ENCODE data around the gene EGFL7. TPM values are rescaled to one million over a fixed set of nuclear protein-coding genes. Genes with fewer than 3 reads are reported as not detected.

The EGFL7 gene
- total RNA-seq, 1 experiment from 2014 or later, result 87.3 TPM

GRCh38 chr9:136645903-136646754 lies 16.6 kb upstream of the EGFL7 start:
- no peaks in the 10 kb centered on the region for H3K27me3 ChIP-seq (ENCODE audit: control insufficient read depth, insufficient read depth, low read length)
- H3K36me3 ChIP-seq (replicated peaks; ENCODE audit: control insufficient read depth, insufficient read depth, low read length), result no peaks in the 10 kb centered on the region
- no peak for DNase-seq
- H3K4me3 ChIP-seq (ENCODE audit: insufficient read depth, low read depth, low read length), result no peak overlapping the region

- no peak for DNase-seq
- H3K27me3 ChIP-seq (ENCODE audit: control insufficient read depth, insufficient read depth, low read length), result no peaks in the 10 kb centered on the region
- H3K4me3 ChIP-seq (ENCODE audit: insufficient read depth, low read depth, low read length), result no peak overlapping the region
- no peaks in the 10 kb centered on the region for H3K36me3 ChIP-seq (replicated peaks; ENCODE audit: control insufficient read depth, insufficient read depth, low read length)
These were observed 15.6 kb upstream of the EGFL7 start for GRCh38 chr9:136646827-136647711.

- H3K27me3 ChIP-seq (ENCODE audit: control insufficient read depth, insufficient read depth, low read length), result no peaks in the 10 kb centered on the region
- DNase-seq, result no peak
- H3K4me3 ChIP-seq (ENCODE audit: insufficient read depth, low read depth, low read length), result no peak overlapping the region
- no peaks in the 10 kb centered on the region for H3K36me3 ChIP-seq (replicated peaks; ENCODE audit: control insufficient read depth, insufficient read depth, low read length)
These were observed 14.0 kb upstream of the EGFL7 start for GRCh38 chr9:136648751-136649150.

DNA sequence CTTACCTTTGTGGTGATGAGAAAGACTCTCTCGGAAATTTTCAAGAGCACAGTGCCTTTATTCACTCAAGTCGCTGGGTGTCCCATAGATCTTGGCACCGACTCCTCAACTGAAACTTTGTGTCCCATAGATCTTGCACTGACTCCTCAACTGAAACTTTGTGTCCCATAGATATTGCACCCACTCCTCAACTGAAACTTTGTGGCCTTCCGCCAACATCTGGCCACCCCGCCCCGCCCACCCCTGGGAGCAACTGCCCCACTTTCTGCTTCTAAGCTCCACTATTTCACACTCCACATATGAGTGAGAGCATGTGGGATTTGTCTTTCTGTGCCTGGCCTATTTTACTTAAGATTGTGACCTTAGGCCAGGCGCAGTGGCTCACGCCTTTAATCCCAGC lies 12.7 kb upstream of the EGFL7 start:
- no peaks in the 10 kb centered on the region for H3K27me3 ChIP-seq (ENCODE audit: control insufficient read depth, insufficient read depth, low read length)
- no peak overlapping the region for H3K4me3 ChIP-seq (ENCODE audit: insufficient read depth, low read depth, low read length)
- H3K36me3 ChIP-seq (replicated peaks; ENCODE audit: control insufficient read depth, insufficient read depth, low read length), result no peaks in the 10 kb centered on the region
- DNase-seq, result no peak

DNA sequence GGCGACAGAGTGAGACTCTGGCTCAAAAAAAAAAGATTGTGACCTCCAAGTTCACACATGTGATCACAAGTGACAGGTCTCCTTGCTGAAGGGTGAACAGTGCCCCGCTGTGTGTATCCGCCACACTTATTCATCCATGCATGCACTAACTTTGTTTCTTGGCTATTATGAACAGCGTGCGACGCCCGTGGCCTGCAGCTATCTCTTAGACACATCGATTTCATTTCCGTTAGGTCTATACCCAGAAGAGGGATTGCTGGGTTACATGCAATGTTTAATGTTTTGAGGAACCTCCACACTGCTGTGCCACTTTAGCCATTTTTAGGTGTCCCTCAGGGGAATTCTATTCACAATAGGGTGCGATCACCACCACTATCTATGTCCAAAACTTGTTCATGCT lies 12.1 kb upstream of the EGFL7 start:
- Histone ChIP-seq H3K27me3 (ENCODE audit: control insufficient read depth, insufficient read depth, low read length) (no peaks in the 10 kb centered on the region), H3K36me3 (replicated peaks; ENCODE audit: control insufficient read depth, insufficient read depth, low read length) (no peaks in the 10 kb centered on the region), H3K4me3 (ENCODE audit: insufficient read depth, low read depth, low read length) (no peak overlapping the region)
- no peak for DNase-seq

- Histone ChIP-seq H3K4me3 (ENCODE audit: insufficient read depth, low read depth, low read length) (no peak overlapping the region), H3K27me3 (ENCODE audit: control insufficient read depth, insufficient read depth, low read length) (no peaks in the 10 kb centered on the region), H3K36me3 (replicated peaks; ENCODE audit: control insufficient read depth, insufficient read depth, low read length) (no peaks in the 10 kb centered on the region)
- DNase-seq, result no peak
These were observed 10.9 kb upstream of the EGFL7 start for GRCh38 chr9:136651860-136652259.

DNA sequence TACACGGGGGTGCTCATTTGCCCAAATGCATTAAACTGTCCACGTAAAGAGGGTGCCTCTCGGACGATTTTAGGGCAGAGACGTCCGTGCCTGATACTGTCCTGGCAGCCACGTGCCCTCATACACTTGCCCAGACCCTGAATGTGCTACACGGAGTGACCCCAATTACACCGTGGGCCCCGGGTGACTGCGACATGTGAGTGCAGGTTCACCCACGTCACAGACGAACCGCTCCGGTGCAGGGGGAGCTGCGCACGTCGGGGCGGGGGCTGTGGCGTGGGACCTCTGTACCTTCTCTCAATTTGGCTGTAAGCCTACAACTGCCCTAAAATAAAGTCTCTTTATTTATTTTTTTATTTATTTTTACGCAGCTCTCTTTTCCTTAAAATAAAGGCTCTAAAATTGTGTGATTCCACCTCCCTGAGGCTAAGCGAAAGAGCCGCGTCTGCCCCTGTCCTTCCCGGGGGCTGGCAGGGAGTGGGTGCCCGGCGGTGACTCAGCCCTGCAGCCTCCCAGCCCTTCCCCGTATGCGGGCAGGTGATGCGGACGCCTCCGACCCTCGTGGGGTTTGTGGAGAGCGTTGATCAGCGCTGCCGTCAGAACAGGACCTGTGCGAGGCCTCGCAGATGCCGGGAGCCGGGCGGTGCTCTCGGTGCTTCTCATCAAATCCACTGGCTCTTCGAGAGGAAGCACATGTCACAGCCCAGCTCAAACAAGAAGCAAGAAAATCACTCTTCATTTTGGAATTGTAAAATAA lies 9.2 kb upstream of the EGFL7 start:
- no peak overlapping the region for H3K4me3 ChIP-seq (ENCODE audit: insufficient read depth, low read depth, low read length)
- no peaks in the 10 kb centered on the region for H3K36me3 ChIP-seq (replicated peaks; ENCODE audit: control insufficient read depth, insufficient read depth, low read length)
- H3K27me3 ChIP-seq (ENCODE audit: control insufficient read depth, insufficient read depth, low read length), result no peaks in the 10 kb centered on the region
- DNase-seq, result no peak

DNA sequence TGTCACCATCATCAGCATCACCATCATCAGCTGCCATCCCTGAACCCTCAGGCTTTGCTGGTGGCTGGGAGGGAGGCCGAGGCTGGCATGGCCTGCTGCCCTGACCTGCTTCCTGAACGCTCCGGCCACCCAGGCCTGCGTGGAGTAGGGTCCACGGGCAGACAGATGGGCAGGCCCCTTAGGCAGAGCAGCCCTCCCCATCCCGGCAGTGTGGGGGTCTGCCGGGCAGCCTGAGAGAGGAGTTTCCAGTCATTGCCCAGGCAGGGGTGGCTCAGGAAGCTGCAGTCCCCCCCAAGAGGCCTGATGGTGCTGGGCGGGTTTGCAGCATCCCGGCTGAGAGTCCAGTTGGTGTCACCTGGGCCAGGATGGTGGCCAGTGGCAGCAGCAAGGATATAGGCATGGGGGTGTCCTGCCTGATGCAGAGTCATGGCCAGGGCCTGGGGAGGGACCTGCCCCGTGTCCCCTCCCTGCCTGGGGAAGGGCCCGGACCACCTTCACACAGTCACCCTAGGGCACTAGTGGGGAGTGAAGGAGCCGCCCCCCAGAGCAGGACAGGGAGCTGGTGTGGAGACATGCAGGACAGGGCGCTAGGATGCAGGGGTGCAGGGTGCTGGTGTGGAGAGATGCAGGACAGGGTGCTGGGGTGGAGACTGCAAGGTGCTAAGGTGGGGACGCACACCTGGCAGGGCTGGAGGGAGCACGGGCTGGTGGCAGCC lies 7.7 kb upstream of the EGFL7 start:
- Histone ChIP-seq H3K27me3 (ENCODE audit: control insufficient read depth, insufficient read depth, low read length) (no peaks in the 10 kb centered on the region), H3K4me3 (ENCODE audit: insufficient read depth, low read depth, low read length) (no peak overlapping the region), H3K36me3 (replicated peaks; ENCODE audit: control insufficient read depth, insufficient read depth, low read length) (no peaks in the 10 kb centered on the region)
- no peak for DNase-seq

DNA sequence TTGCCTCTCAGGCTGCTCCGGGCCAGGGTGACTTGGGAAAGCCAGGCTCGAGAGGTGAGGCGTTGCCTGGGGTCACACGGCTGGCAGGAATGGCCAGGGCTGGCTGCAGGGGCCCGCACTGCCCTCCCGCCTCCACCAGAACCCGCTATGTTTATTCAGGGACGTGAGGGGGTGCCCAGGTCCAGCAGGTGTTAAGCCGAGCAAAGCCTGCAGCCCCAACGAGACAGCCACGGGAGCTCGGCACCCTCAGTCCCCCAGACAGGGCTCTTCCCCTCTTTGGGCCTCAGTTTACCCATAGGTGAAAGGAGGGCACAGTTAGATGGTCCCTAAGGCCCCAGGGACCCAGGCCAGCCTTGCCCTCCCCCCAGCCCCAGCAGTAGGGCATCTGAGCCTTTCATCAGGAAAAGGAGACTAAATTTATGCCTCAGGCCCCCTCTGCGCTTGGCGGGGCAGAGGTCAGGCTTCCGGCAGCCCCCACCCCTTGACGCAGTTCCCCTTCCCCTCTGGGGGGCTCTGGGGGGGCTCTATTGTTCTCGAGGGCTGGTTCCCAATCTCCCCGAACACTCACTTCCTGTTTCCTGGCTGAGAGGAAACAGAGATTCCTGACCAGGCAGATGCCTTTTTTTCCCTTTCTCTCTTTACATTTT lies 7.1 kb upstream of the EGFL7 start:
- no peak overlapping the region for H3K4me3 ChIP-seq (ENCODE audit: insufficient read depth, low read depth, low read length)
- DNase-seq, result no peak
- H3K36me3 ChIP-seq (replicated peaks; ENCODE audit: control insufficient read depth, insufficient read depth, low read length), result no peaks in the 10 kb centered on the region
- H3K27me3 ChIP-seq (ENCODE audit: control insufficient read depth, insufficient read depth, low read length), result no peaks in the 10 kb centered on the region

DNA sequence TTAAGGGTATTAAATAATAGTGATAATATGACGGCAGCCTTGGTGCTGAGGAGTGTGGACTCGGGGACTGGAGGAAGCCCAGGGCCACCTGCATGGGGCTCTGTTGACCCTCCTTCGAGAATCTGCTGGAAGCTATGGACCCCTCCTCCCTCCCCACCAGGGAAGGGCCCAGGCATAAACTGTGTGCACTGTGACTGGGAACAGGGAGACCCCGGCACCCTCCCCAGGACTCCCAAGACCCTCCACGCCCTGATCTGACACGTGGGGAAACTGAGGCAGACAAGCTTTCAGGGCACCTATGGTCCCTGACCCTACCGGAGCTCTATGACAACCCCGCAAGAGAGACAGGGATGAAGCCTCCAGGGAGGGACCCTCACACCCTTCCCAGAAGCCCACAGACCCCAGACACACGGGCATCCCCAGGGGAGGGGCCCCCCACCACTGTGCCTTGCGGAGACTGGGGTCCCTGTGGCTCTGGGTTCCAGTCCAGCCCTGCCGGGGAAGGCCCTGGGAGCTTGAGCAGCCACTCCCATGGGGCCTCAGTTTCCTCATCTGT lies 6.5 kb upstream of the EGFL7 start:
- DNase-seq, result no peak
- Histone ChIP-seq H3K4me3 (ENCODE audit: insufficient read depth, low read depth, low read length) (no peak overlapping the region), H3K36me3 (replicated peaks; ENCODE audit: control insufficient read depth, insufficient read depth, low read length) (no peaks in the 10 kb centered on the region), H3K27me3 (ENCODE audit: control insufficient read depth, insufficient read depth, low read length) (no peaks in the 10 kb centered on the region)

DNA sequence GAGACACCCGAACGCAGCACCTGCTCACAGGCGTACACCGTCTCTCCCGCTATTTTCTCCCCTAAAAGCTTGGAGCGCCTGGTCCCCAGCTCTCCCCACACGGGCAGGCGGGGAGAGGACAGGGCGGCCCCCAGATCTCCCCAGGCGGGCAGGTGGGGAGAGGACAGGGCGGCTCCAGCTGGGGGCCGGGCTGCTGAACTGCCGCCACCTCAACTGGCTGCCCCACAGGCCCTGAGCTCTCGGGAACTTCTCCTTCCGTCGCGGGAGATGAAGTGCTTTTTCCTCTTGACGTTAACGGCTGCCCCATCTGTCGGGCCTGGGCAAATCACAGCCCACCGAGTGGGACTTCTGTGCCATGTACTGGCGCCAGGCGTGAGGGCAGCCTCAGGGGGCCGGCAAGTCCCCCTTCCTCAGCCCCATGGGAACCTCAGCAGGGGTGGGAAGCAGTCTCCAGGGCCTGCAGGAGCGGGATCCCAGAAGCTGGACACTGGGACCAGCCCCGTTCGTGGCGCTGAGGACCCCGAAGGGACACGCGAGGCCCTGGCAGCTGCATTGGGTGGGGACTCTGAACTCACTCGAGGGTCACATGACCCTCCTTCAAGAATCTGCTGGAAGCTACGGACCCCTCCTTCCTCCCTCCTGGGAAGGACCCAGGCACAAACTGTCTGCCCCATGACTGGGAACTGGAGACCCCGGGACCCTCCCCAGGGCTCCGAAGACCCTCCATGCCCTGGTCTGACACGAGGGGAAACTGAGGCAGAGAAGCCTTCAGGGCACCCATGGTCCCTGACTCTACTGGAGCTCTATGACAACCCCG lies 5.7 kb upstream of the EGFL7 start:
- Histone ChIP-seq H3K36me3 (replicated peaks; ENCODE audit: control insufficient read depth, insufficient read depth, low read length) (no peaks in the 10 kb centered on the region), H3K27me3 (ENCODE audit: control insufficient read depth, insufficient read depth, low read length) (no peaks in the 10 kb centered on the region), H3K4me3 (ENCODE audit: insufficient read depth, low read depth, low read length) (no peak overlapping the region)
- DNase-seq, result no peak

GRCh38 chr9:136657974-136658848 lies 4.5 kb upstream of the EGFL7 start:
- DNase-seq, result no peak
- Histone ChIP-seq H3K27me3 (ENCODE audit: control insufficient read depth, insufficient read depth, low read length) (no peaks in the 10 kb centered on the region), H3K4me3 (ENCODE audit: insufficient read depth, low read depth, low read length) (no peak overlapping the region), H3K36me3 (replicated peaks; ENCODE audit: control insufficient read depth, insufficient read depth, low read length) (no peaks in the 10 kb centered on the region)

Measured in H7 (cell line).